Stimulated activated CD4-positive, alpha-beta T cell treated with anti-CD3 and anti-CD28 coated beads, TNF-alpha, amount 100 ng/mL, for 48 hours (primary cell): ENCODE data around the gene GTF2H4.

Experiments used
- DNase-seq, 3 donors: peaks; one replicate each; pipeline ENCODE4 v3.0.0-alpha.2; 2020; ENCODE audit warnings: low read depth in 3 of 3

Gene GTF2H4

DNA sequence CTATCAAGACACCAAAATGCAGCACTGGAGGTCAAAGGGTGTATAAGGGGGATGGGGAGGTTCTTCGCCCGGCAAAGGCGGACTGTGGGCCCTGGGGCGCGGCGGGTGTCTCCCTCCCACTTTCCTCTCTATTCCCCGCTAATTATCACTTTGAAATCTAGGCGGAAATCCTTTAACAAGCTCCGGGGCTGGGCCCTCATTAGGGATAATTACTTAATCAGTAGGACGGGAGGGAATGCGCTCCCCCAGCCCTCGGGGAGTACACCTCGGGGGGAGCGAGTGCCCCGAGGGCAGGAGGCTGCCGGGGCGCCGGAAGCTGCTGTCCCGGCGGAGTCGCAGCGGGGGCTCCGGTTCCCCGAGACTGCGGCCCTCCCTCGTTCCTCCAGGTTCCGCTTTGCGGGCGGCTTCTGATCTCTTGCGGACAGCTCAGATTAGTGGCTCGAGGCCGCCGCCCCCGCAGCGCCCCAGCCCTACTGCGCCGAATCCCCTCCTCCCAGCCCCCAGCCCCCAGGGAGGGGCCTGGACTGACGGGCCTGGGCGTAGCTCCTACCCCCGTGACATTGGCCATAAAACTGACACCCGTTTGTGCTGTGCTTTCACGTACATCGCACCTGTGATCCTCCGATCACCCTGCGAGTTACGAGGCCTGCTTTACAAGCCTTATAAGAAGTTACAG, 47.5 kb downstream of the GTF2H4 start:
- peak; percentile 36 to 82 (median 70) for DNase-seq

DNA sequence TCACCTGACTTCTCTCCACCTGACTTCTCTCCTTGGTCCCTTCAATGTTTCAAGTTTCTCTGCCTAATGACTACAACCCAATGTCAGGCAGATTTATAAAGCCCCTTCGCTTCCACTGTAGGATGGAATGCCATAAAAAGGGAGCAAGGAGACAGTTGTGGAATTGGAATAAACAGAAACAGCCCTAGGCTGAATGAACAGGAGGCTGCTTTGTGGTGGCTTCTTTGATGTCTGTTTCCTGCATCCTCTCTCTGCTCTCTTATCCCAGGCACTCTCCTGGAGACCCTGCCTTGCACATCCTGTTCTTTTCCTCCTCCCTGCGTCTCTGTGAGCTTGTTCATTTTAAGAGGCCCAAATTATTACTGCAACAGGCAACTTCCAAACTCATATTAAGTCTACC, 49.7 kb downstream of the GTF2H4 start:
- DNase-seq, result no peak

DNA sequence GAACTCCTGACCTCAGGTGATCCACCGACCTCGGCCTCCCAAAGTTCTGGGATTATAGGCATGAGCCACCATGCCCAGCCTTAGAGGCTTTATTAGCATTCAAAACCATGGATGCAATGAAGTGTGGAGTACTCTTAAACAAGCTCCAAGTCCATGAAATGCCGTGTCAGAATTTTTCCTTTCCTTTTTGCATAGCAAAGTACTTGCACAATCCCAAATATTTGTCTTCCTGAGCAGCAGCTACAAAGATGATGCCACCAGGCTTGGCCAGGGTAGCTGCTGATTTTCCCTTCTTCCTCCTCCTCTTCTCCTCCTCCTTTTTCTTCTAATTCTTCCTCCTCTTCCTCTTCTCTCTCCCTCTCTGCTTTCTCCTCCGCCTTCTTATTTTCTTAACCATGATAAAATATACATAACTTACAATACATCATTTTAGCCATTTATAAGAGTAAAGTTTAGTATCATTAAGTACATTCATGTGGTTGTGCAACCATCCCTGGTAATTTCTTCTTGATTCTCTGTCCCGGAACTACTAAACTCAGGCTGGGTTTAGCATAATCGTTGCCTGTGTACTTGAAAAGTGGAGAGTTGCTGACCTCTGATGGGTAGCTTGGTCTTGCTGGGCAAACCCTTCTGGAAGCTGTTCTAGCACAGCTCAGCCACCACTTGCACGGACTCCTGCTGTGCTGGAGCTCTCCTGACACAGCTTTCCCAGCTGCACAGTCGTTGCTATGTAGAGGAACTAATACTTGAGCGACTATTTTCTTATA, 53.1 kb downstream of the GTF2H4 start:
- no peak for DNase-seq

DNA sequence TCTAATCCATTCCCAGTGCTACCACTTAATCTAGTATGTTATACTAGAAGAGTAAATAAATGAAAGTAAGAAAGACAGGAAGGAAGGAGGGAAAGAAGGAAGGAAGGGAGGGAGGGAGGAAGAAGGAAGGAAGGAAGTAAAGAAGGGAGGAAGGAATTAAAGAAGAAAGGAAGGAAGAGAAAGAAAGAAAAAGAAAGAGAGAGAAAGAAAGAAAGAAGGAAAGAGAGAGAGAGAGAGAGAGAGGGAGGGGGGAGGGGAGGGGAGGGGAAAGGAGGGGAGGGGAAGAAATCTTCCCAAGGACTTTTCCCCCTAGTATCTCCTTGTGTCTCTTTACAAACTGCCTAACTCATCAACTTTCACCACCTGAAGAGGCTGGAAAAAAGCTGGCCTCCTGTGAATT, 54.7 kb downstream of the GTF2H4 start:
- no peak for DNase-seq

DNA sequence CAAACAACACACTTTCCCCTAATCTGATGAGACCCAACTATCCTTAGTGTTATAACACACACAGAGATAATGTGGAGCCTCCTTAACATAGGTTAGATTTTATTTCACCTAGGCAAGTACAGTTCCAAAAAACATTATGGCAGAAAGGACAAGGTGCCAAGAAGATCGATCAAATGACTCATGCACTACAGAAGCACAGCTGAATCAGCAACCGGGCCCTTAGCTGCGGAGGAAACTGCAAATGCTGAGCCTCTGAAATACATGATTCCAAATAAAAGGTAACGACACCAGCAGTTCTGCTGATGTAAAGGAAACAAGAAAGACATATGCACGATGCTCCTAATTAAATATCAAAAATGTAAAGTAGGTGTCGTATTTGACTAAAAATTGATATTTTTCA, 55.6 kb downstream of the GTF2H4 start:
- no peak for DNase-seq
